GM18505 (cell line): ENCODE data around the gene OLR1.
"Not testable (repeated sequence)": the region's sequence is repeated elsewhere in the genome, so short reads cannot be mapped to it uniquely, and the experiment has no call there.

Experiments
- ATAC-seq: cut with Tn5 transposase; IDR thresholded peaks from one replicate; pipeline ENCODE4 v1.9.1; 2021; ENCODE audit not compliant: unreplicated experiment
- POLR2A ChIP-seq: IDR thresholded peaks from 4 replicates; pipeline ENCODE4 v1.6.1; 2011; ENCODE audit warnings: borderline replicate concordance; ENCODE audit not compliant: insufficient read depth, insufficient read length; ENCODE audit errors: extremely low read depth

The OLR1 gene

DNA sequence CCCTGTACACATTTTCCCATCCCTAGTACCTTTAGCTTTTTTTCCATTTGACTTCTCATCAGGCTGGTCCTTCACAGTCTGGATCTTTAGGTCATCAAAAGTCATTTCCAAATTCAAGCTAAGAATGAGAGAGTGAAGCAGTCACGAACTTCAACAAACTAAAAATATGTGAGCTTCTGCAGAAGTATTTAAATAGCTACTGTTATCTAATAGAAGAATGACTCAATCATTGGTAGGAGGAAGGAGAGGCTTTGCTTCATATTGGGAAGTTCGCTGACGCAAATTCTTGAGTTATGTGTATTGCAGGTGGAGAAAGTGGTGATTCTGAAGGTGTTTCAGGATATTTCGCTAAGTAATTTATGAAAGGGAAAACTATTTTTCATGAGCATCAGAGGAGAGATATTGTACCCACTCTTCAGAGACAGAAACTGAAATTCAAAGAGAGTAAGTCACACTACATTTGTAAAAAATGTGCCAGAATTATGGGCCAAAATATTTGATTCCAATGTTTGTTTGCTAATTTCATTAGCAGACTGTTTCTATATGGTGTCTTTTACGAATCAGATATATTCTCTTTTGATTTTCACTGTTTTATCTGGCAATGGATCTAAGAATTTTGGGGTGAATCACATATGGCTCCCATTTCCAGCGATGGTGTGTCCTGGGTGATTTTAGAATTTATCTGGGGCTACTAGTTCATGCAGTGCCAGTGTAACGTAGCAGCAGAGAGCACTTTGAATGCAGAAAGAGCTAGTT is at the start of gene OLR1:
Gene OLR1 (minus strand): TSS at position 160 of the 756 bp plus-strand sequence. CDS start 55 bp downstream, at position 105.
- no peak for TF ChIP-seq POLR2A
- no peak for ATAC-seq

DNA sequence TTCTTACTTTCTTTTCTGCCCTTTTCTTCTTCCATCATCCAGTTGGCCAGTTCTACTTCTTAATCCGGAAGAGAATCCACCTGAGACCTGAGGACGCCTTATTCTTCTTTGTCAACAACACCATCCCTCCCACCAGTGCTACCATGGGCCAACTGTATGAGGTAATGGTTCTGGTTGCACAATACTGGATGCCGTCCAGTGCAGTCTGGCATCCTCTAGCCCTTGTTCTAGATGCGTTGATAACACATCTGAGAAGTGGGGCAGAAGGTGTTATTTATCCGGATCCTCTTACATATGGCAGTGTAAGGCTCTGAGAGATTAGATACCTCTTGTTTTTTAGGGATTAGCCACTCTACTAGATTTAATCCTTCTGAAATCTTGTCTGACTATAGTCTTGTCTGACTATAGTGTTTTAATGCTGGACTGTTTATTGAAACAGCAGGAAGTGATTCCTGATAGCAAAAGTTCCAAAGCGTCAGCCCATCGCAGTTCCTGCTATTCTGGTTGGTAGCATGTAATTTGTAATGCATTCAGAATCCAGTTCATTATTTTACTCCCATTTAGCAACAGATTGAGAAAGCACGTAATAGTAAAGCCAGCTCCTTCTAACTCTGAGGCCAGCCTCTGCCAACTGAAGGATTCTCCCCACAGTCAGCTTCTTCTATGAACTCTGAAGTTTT is 48.6 kb upstream of the OLR1 start:
- TF ChIP-seq POLR2A, result no peak
- ATAC-seq, result no peak

GRCh38 chr12:10218021-10218420 is 46.1 kb upstream of the OLR1 start:
- ATAC-seq, result no peak
- TF ChIP-seq POLR2A, result no peak

DNA sequence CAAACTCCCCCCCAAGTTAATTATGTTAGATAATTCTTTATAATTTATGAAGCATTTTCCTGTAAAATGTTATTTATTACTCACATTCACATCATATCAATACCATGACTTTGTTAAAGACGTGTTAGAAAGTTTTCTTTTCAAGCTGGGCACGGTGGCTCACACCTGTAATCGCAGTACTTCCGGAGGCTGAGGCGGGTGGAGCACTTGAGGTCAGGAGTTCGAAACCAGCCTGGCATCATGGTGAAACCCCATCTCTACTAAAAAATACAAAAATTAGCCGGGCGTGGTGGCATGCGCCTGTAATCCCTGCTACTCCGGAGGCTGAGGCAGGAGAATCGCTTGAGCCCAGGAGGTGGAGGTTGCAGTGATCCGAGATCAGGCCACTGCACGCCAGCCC is 44.0 kb upstream of the OLR1 start:
- not testable (repeated sequence) for ATAC-seq

DNA sequence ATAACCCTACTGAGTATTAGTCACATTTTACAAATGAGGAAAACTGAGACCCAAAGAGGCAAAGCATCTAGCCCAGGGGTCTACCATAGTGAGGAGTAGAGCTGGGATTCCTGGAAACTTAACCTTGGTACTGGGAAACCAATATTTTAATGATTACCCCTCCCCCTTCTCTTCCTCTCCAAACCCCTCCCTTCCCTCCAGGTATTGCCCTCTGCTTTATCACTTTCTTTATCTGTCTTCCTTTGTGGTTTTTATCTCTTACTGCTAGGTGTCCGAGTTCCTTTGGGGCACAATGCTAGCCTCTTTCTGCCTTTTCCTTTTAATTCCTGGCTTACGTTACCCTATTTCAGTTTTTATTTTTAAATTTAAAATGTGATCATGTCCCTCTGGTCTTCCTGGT is 43.5 kb upstream of the OLR1 start:
- no peak for TF ChIP-seq POLR2A
- ATAC-seq, result no peak

DNA sequence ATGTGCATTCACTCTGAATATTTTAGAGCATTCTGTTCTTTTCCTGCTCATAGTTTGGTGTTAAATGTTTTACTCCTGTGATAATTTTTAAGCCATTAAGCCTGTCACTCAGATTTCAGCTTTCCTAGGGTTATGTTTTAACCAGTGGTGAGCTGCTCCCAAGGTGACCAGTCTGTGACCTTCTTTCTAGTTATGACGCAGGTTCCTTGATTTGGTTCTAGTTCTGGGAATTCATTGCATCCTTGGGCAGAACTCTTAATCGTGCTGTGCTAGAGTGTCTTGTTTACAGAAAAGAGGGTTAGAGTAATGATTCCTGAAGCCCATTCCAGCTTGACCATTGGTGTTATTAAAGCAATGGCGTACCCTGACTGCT is 42.9 kb upstream of the OLR1 start:
- TF ChIP-seq POLR2A, result no peak
- ATAC-seq, result no peak

GRCh38 chr12:10214136-10214894 is 42.4 kb upstream of the OLR1 start:
- ATAC-seq, result no peak

GRCh38 chr12:10213168-10214135 is 41.5 kb upstream of the OLR1 start:
- ATAC-seq, result peak; percentile 42
- peak; percentile 46 for TF ChIP-seq POLR2A

More at GRCh38 chr12:10214136-10214894, 42.4 kb upstream of the OLR1 start:
- TF ChIP-seq POLR2A, result no peak

- no peak for TF ChIP-seq POLR2A
Observed at GRCh38 chr12:10212739-10213131, 40.8 kb upstream of the OLR1 start, which contains the start of gene GABARAPL1. TSS of gene GABARAPL1 (plus strand) at chr12:10212877. CDS start at chr12:10213130, 253 bp downstream.

GRCh38 chr12:10211940-10212738 is 40.2 kb upstream of the OLR1 start:
- no peak for TF ChIP-seq POLR2A
- no peak for ATAC-seq

More at GRCh38 chr12:10212739-10213131, 40.8 kb upstream of the OLR1 start, which contains the start of gene GABARAPL1:
- ATAC-seq, result peak; percentile 60

GRCh38 chr12:10211101-10211939 is 39.4 kb upstream of the OLR1 start:
- no peak for ATAC-seq
- no peak for TF ChIP-seq POLR2A
